Measurements from ENCODE around the gene PCYT2.

The PCYT2 gene

DNA sequence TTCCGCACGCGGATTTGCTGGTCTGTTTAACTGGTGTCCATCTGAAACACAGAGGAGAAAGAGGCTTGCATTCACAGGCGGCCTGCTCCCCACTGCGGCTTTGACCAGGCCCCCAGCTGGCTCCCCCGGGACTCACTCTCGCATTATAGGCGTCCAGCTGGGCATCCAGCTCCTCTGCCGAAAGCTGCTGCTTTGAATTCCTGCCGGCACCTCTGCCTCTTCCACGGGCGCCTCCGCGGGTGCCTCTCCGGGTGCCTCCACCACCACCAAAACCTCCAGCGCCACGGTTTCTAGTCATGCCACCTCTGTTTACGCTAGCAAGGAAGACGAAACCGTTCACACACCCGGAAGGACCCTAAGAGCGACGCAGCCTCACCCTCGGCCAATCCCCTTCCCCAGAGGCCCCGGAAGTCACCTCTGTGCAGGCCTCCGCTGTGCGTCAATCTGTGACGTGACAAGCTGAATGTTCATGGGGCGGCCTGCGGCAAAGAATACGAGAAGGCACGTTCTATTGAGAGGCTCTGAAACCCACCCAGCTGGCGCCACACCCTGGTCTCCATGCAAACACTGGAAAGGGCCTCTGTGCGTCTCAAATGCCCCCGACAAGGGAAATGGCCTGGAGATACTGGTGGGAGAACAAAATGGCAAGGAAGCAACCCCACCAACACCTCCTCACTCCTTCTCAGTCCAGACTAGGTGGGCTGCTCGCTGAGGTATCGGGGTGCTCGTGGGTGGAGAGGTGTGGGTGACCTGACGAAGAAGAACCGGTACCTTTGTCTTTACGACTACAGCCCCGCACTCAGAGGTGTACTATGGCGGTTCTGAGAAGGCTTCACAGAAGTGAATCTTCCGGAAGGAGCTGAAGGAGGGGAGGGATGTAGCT lies 22.9 kb downstream of the PCYT2 start:
- DNase-seq (ENCODE audit: low spot score), result no peak
- TF ChIP-seq, protein P1, sequence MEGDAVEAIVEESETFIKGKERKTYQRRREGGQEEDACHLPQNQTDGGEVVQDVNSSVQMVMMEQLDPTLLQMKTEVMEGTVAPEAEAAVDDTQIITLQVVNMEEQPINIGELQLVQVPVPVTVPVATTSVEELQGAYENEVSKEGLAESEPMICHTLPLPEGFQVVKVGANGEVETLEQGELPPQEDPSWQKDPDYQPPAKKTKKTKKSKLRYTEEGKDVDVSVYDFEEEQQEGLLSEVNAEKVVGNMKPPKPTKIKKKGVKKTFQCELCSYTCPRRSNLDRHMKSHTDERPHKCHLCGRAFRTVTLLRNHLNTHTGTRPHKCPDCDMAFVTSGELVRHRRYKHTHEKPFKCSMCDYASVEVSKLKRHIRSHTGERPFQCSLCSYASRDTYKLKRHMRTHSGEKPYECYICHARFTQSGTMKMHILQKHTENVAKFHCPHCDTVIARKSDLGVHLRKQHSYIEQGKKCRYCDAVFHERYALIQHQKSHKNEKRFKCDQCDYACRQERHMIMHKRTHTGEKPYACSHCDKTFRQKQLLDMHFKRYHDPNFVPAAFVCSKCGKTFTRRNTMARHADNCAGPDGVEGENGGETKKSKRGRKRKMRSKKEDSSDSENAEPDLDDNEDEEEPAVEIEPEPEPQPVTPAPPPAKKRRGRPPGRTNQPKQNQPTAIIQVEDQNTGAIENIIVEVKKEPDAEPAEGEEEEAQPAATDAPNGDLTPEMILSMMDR (IDR thresholded peaks at IDR 0.05; ENCODE audit: extremely low read depth, missing control alignments), result no peak

DNA sequence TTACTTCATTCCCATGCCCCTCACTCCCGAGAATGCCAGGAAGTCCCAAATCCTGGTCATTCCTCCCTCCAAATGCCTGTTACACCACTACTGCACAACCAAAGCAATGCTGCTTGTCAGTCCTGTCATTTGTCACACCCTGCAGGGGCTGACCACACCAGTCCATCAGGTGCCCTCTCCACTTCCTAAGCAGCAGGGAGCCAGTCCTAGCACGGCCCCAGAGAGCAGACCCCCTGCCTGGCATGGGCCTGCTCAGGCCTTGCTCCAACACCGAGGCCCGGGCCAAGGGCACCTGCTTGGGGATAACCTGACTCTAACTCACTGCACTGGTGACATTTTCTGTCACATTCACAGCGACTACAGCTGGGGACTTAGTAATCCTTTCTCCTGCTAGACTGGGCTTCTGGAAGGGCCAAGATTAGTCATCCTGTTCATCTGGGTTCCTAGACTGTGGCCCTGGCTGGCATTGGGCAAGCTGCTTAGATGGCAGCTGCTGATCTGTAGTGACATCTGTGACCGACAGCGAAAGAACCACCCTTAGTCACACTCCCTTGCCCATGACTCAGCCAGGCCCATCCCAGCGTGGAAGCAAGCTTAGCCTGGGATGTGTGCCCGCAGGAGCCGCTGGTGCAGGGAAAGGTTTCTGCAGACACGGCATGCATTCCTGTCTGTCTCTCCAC lies 25.2 kb downstream of the PCYT2 start:
- DNase-seq (ENCODE audit: low spot score), result no peak
- TF ChIP-seq, protein P1 (IDR thresholded peaks at IDR 0.05; ENCODE audit: extremely low read depth, missing control alignments), result no peak

DNA sequence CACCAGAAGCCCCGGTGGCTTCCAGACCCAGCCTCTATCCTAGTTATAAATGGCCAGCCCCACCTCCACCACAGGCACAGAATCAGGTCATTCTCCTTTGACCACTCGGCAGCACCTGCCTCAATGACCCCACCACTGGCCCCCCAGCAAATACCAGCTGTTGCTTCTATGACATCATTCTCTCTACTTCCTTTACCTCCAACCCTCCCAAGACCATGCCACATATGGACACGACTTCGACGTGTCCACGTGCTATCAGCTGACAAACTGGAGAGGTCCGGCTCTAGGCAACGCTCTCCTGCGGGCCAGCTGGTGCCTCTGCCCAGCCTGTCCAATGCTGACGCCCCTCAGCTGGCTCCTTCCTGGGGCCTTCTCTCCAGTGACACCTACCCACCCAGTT lies 25.7 kb downstream of the PCYT2 start:
- DNase-seq (ENCODE audit: low spot score), result no peak
- TF ChIP-seq, protein P1 (IDR thresholded peaks at IDR 0.05; ENCODE audit: extremely low read depth, missing control alignments), result no peak

DNA sequence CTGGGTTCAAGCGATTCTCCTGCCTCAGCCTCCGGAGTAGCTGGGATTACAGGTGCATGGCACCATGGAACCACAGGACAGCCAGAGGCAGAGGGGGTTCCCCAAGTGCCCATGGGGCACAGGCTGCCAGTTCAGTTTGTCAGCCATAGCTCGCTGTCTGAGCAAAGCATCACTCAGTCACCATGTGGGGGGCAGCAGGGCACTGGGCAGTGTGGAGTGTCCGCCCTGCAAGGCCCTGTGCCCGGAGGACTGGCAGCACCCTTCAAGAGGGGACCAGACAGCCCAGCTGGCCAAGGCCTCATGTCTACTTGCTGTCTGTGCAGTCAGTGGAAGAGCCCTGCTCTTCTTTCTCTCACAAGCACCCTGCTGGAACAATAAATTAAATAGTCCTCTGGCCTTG lies 26.2 kb downstream of the PCYT2 start:
- TF ChIP-seq, protein P1 (IDR thresholded peaks at IDR 0.05; ENCODE audit: extremely low read depth, missing control alignments), result no peak
- DNase-seq (ENCODE audit: low spot score), result no peak

DNA sequence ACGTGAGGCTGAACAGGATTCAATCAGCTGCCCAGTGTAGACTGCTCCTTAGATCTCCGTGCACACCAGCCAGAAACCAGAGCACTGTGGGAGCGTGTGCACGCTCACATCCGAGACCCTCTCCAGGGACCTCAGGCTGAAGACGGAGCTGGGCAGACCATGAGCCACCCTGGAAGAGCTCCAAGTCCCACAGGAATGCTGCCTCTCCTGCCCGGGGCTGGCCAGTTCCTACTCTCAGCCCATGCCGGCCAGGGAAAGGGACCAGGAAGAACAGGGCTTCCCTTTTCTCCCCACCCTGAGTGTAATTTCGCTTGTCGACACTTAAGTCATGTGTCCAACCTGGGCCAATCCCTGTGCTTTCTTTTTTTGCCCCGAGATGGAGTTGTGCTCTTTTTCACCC lies 26.7 kb downstream of the PCYT2 start:
- no peak for DNase-seq (ENCODE audit: low spot score)

DNA sequence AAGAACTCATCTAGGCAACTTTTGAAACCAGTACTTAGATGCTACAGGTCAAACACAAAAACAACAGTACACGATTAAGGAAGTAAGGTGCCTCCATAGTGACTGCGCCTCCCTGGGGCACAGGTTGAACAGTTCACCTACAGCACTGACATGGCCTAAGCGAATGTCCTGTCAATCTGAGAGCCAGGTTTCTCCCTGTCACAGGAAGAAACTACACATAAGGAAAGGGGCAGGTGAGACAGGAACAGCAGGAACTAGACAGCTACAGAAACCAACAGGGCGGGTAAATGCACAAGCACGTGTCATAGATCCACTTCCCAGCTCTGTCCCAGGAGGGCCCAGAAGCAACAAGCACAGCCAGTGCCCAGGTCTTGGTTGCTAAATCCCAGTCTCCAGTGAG lies 32.1 kb downstream of the PCYT2 start:
- DNase-seq (ENCODE audit: low spot score), result no peak
- TF ChIP-seq, protein P1 (IDR thresholded peaks at IDR 0.05; ENCODE audit: extremely low read depth, missing control alignments), result no peak

More for the DNA sequence above, 26.7 kb downstream of the PCYT2 start:
- TF ChIP-seq, protein P1 (IDR thresholded peaks at IDR 0.05; ENCODE audit: extremely low read depth, missing control alignments), result no peak

DNA sequence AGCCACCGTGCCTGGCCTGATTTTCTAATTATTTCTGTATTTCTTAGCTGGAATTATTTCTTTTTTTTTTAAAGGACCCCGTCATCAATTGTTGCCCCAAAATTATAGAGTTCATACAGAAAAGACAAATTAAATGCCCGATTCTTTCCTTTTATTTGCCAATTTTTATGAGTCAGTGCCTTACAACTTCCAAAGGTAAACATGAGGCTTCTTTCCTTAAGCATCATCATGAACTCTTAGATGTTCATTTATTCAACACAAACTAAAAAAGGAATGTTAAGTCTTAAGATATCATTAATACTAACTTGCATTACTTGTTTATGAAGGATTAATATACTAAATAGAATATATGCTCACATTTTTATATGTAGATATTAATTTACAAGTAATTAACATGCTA lies 32.9 kb downstream of the PCYT2 start:
- DNase-seq (ENCODE audit: low spot score), result no peak
- TF ChIP-seq, protein P1 (IDR thresholded peaks at IDR 0.05; ENCODE audit: extremely low read depth, missing control alignments), result no peak
